Esophagus squamous epithelium (tissue), 4 donors: Measurements from ENCODE around the gene MTMR4.

Experiments used
- CTCF ChIP-seq, 6 experiments: fragments of 450-650 bp in 4 of 6; fragments of 200-600 bp in 2 of 6; sonication (generic) in 2 of 6; IDR thresholded peaks; one replicate each; pipeline ENCODE4 v1.5.1; 2016 to 2019; ENCODE audit warnings: antibody characterized with exemption in 6 of 6, mild to moderate bottlenecking in 4 of 6, moderate library complexity in 4 of 6
- POLR2A ChIP-seq, 4 donors: fragments of 450-650 bp; IDR thresholded peaks; one replicate each; pipeline ENCODE4 v1.6.1; 2017; ENCODE audit warnings: antibody characterized with exemption in 4 of 4, mild to moderate bottlenecking in 4 of 4, moderate library complexity in 3 of 4

- TF ChIP-seq POLR2A (IDR thresholded peaks at IDR 0.05): peak in 1 of 4 donors; percentile 56
- TF ChIP-seq CTCF (IDR thresholded peaks at IDR 0.05): no peak
Observed at GRCh38 chr17:58513965-58514769, at the start of gene MTMR4.
